Kidney capillary endothelial cell (primary cell): ENCODE measurements around the gene HSFX4.
"Not testable (repeated sequence)": the region's sequence is repeated elsewhere in the genome, so short reads cannot be mapped to it uniquely, and the experiment has no call there.

ENCODE experiments used
- DNase-seq: peaks from one replicate; pipeline ENCODE4 v3.0.0-alpha.2; 2018; ENCODE audit warnings: low spot score

The HSFX4 gene

GRCh38 chrX:149929400-149929799 lies at the start of gene HSFX4:
Gene HSFX4, plus strand, starts transcription at chrX:149929573. Its CDS starts 72 bp downstream, at chrX:149929645.
- DNase-seq: not testable (repeated sequence)

- no peak for DNase-seq
These were observed 48.2 kb upstream of the HSFX4 start, which contains the start of gene MAGEA8 for GRCh38 chrX:149881081-149881711. Gene MAGEA8, plus strand, starts transcription at chrX:149881183. Its CDS starts 3,090 bp downstream, at chrX:149884273.

GRCh38 chrX:149890828-149891227 lies 38.5 kb upstream of the HSFX4 start:
- not testable (repeated sequence) for DNase-seq

GRCh38 chrX:149898554-149898953 lies 30.8 kb upstream of the HSFX4 start:
- DNase-seq: no peak

- peak; percentile 0 for DNase-seq
These were observed 25.3 kb upstream of the HSFX4 start for GRCh38 chrX:149903889-149904748.

GRCh38 chrX:149908308-149908707 lies 21.1 kb upstream of the HSFX4 start:
- DNase-seq: no peak

GRCh38 chrX:149908727-149909126 lies 20.6 kb upstream of the HSFX4 start:
- DNase-seq: no peak

GRCh38 chrX:149909324-149910177 lies 19.8 kb upstream of the HSFX4 start:
- DNase-seq: no peak

- no peak for DNase-seq
These were observed 19.1 kb upstream of the HSFX4 start for GRCh38 chrX:149910178-149910695.

GRCh38 chrX:149916745-149917392 lies 12.5 kb upstream of the HSFX4 start:
- no peak for DNase-seq

- DNase-seq: not testable (repeated sequence)
These were observed 5.5 kb upstream of the HSFX4 start for GRCh38 chrX:149923836-149924235.

GRCh38 chrX:149924434-149924833 lies 4.9 kb upstream of the HSFX4 start:
- not testable (repeated sequence) for DNase-seq

GRCh38 chrX:149927245-149927963 lies 2.0 kb upstream of the HSFX4 start:
- not testable (repeated sequence) for DNase-seq

- DNase-seq: not testable (repeated sequence)
These were observed 1.5 kb upstream of the HSFX4 start for GRCh38 chrX:149927964-149928258.

- not testable (repeated sequence) for DNase-seq
These were observed 738 bp upstream of the HSFX4 start for GRCh38 chrX:149928635-149929034.

GRCh38 chrX:149931355-149931754 lies 2.0 kb downstream of the HSFX4 start:
- DNase-seq: not testable (repeated sequence)

- not testable (repeated sequence) for DNase-seq
These were observed 2.8 kb downstream of the HSFX4 start for GRCh38 chrX:149932150-149932549.

- not testable (repeated sequence) for DNase-seq
These were observed 3.6 kb downstream of the HSFX4 start for GRCh38 chrX:149932970-149933369.

- not testable (repeated sequence) for DNase-seq
These were observed 4.2 kb downstream of the HSFX4 start for GRCh38 chrX:149933547-149933946.

- DNase-seq: not testable (repeated sequence)
These were observed 8.0 kb downstream of the HSFX4 start for GRCh38 chrX:149937328-149937727.

GRCh38 chrX:149937871-149938426 lies 8.6 kb downstream of the HSFX4 start:
- DNase-seq: no peak
